HG02852 (cell line): ENCODE data around the gene HSFX1.

Experiments
- ATAC-seq: cut with Tn5 transposase; IDR thresholded peaks from one replicate; pipeline ENCODE4 v1.9.1; 2021; ENCODE audit warnings: mild to moderate bottlenecking, moderate library complexity; ENCODE audit not compliant: unreplicated experiment

The HSFX1 gene

GRCh38 chrX:149803458-149804062 lies 29.7 kb downstream of the HSFX1 start:
- no peak for ATAC-seq

- ATAC-seq, result no peak
Observed at GRCh38 chrX:149804102-149804501, 30.2 kb downstream of the HSFX1 start.

- ATAC-seq, result no peak
Observed at GRCh38 chrX:149807747-149808458, 34.0 kb downstream of the HSFX1 start.

- no peak for ATAC-seq
Observed at GRCh38 chrX:149818652-149819051, 44.8 kb downstream of the HSFX1 start.

- ATAC-seq, result no peak
Observed at GRCh38 chrX:149819371-149819770, 45.5 kb downstream of the HSFX1 start.

GRCh38 chrX:149825424-149825823 lies 51.6 kb downstream of the HSFX1 start:
- ATAC-seq, result no peak
